ENCODE results near the gene KAT7.

The KAT7 gene

GRCh38 chr17:49872754-49873377 lies 84.4 kb downstream of the KAT7 start:
- DNase-seq (ENCODE audit: low spot score), result no peak

GRCh38 chr17:49873466-49873865 lies 85.0 kb downstream of the KAT7 start:
- no peak for DNase-seq (ENCODE audit: low spot score)

GRCh38 chr17:49873926-49874325 lies 85.4 kb downstream of the KAT7 start:
- DNase-seq (ENCODE audit: low spot score), result no peak

- DNase-seq (ENCODE audit: low spot score), result no peak
Measured at GRCh38 chr17:49874911-49875310, 86.4 kb downstream of the KAT7 start.

GRCh38 chr17:49875685-49876084 lies 87.2 kb downstream of the KAT7 start:
- DNase-seq (ENCODE audit: low spot score), result no peak

- DNase-seq (ENCODE audit: low spot score), result no peak
Measured at GRCh38 chr17:49878931-49879904, 90.7 kb downstream of the KAT7 start.

GRCh38 chr17:49880291-49881053 lies 92.0 kb downstream of the KAT7 start:
- DNase-seq (ENCODE audit: low spot score), result peak; percentile 64

GRCh38 chr17:49881054-49881402 lies 92.5 kb downstream of the KAT7 start:
- no peak for DNase-seq (ENCODE audit: low spot score)

- DNase-seq (ENCODE audit: low spot score), result no peak
Measured at GRCh38 chr17:49882434-49882833, 94.0 kb downstream of the KAT7 start.

Data from RKO (cell line).